ENCODE results near the gene BICD2.

- no peak for TF ChIP-seq CTCF (IDR thresholded peaks at IDR 0.05; ENCODE audit: low read depth, low read length, poor library complexity, severe bottlenecking)
- TF ChIP-seq EZH2phosphoT487 (IDR thresholded peaks at IDR 0.05; ENCODE audit: borderline replicate concordance, low read length), result no peak
Measured at GRCh38 chr9:92745881-92746280, 18.8 kb downstream of the BICD2 start.
